Brain microvascular endothelial cell (primary cell): ENCODE data around the gene SMAD1.

Experiments used
- DNase-seq: peaks from one replicate; pipeline ENCODE4 v3.0.0-alpha.2; 2020
- H3K27ac ChIP-seq: fragments of 250-450 bp; sonication (Bioruptor Pico); 2 replicates; pipeline ENCODE4 v1.5.1; 2020; ENCODE audit warnings: mild to moderate bottlenecking, moderate library complexity
- H3K27me3 ChIP-seq: fragments of 250-450 bp; sonication (Bioruptor Pico); replicated peaks from 2 replicates; pipeline ENCODE4 v1.5.1; 2020; ENCODE audit warnings: mild to moderate bottlenecking
- H3K36me3 ChIP-seq: fragments of 250-450 bp; sonication (Bioruptor Pico); replicated peaks from 2 replicates; pipeline ENCODE4 v1.5.1; 2020; ENCODE audit warnings: mild to moderate bottlenecking
- H3K4me3 ChIP-seq: 2 replicates; pipeline ENCODE4 v1.5.1; 2011; ENCODE audit warnings: low read depth, mild to moderate bottlenecking, control low read depth, low read length, moderate library complexity
- CTCF ChIP-seq: IDR thresholded peaks from 2 replicates; pipeline ENCODE4 v1.5.1; 2011; ENCODE audit warnings: low read depth, mild to moderate bottlenecking, moderate library complexity, low read length, control low read depth, inconsistent platforms; ENCODE audit errors: missing control alignments
- in situ Hi-C: cut with HindIII; loops from 2 replicates; pipeline ENCODE4 v1.10.0; 2017; ENCODE audit warnings: low sequenced_read_pairs, low pct_ligation_motif_present

SMAD1 gene

DNA sequence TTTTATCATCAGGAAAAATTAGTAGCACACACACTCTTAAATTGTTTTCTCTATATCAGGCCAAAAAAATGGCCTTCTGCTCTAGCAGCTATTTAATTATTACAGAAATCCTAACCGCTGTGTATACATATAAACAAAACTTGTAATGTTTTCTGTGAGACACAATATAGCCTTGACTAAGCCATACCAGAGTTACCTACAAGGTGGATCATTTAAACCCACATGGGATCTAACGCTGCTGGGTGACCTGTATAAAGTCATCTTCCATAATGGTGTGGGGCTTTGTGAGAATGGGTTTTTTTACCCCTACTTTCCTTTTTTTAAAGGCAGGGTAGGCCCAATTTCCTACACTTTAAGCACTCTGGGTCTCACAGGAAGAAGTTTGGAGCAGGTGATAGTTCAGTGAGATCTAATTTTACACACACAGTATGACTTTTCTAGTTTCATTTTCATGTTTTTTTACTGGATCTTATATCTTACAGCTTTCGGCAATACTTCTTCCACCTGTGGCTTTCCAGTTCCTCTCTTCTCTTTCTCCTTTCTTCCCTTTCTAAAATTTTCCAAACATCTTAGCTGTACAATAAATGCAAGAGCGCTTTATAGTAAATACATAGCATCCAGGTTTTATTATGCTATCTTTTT lies 70.6 kb downstream of the SMAD1 start:
- no peak overlapping the region for H3K4me3 ChIP-seq
- DNase-seq = no peak
- no peak overlapping the region for H3K27ac ChIP-seq
- no peak for TF ChIP-seq CTCF
- H3K36me3 ChIP-seq = no peaks in the 10 kb centered on the region
- in situ Hi-C loops = no loop called here
- no peaks in the 10 kb centered on the region for H3K27me3 ChIP-seq

DNA sequence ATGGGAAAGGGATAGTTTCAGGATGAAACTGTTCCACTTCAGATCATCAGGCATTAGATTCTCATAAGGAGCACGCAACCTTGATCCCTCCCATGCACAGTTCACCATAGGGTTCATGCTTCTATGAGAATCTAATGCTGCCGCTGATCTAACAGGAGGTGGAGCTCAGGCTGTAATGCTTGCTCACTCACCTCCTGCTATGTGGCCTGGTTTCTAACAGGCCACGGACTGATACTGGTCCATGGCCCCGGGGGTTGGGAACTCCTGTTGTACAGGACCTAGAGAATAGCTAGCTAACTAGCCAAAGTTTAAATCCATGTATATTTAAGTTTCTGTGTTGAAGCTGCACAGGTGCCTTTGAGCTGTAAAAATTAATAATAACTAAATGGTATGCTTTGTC lies 71.7 kb downstream of the SMAD1 start:
- no peak for DNase-seq
- Histone ChIP-seq H3K36me3 (no peaks in the 10 kb centered on the region), H3K27ac (no peak overlapping the region), H3K4me3 (no peak overlapping the region), H3K27me3 (no peaks in the 10 kb centered on the region)
- no peak for TF ChIP-seq CTCF
- in situ Hi-C loops = no loop called here

DNA sequence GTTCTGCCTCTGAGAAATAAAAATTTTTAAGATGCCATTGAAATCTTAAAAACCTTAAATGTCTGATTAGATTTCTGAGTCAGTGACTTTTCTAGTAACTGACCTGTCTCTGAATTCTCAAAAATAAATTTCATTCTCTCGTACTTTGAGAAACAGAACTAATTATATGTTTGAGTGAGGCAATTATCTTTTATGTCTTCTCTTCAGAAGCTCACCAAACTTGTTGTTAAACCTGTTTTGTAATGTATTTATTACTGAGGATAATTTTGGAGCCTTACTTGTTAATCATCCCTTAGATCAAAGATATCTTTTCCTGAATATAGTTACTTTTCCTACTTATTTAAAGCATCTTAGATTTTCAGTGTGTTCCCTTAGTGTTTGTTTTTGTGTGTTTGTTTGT lies 73.0 kb downstream of the SMAD1 start:
- TF ChIP-seq CTCF = no peak
- in situ Hi-C loops = no loop called here
- no peak overlapping the region for H3K4me3 ChIP-seq
- H3K27me3 ChIP-seq = no peaks in the 10 kb centered on the region
- H3K27ac ChIP-seq = no peak overlapping the region
- H3K36me3 ChIP-seq = no peaks in the 10 kb centered on the region
- no peak for DNase-seq

- H3K27ac ChIP-seq = no peak overlapping the region
- TF ChIP-seq CTCF = peak; percentile 97
- no peak overlapping the region for H3K4me3 ChIP-seq
- peak; percentile 60 for DNase-seq
- no peaks in the 10 kb centered on the region for H3K27me3 ChIP-seq
- no peaks in the 10 kb centered on the region for H3K36me3 ChIP-seq
- in situ Hi-C loops = no loop called here
Measured at GRCh38 chr4:145557720-145558119, 76.1 kb downstream of the SMAD1 start.

GRCh38 chr4:145563293-145563985 lies 81.8 kb downstream of the SMAD1 start:
- in situ Hi-C loops = no loop called here
- no peak for DNase-seq

More at GRCh38 chr4:145563293-145563985, 81.8 kb downstream of the SMAD1 start:
- no peak for TF ChIP-seq CTCF
- no peaks in the 10 kb centered on the region for H3K36me3 ChIP-seq
- H3K27me3 ChIP-seq = no peaks in the 10 kb centered on the region
- H3K4me3 ChIP-seq = no peak overlapping the region
- no peak overlapping the region for H3K27ac ChIP-seq
